GM19395 (cell line): ENCODE data around the gene FFAR1.

Experiments
- ATAC-seq: cut with Tn5 transposase; IDR thresholded peaks from one replicate; pipeline ENCODE4 v1.9.1; 2021; ENCODE audit warnings: mild to moderate bottlenecking, moderate library complexity; ENCODE audit not compliant: unreplicated experiment

Gene FFAR1

GRCh38 chr19:35383536-35383935, 35.8 kb downstream of the FFAR1 start:
- no peak for ATAC-seq

- no peak for ATAC-seq
These were observed 40.8 kb downstream of the FFAR1 start for GRCh38 chr19:35388277-35389054.

- no peak for ATAC-seq
These were observed 41.6 kb downstream of the FFAR1 start for GRCh38 chr19:35389192-35389861.

GRCh38 chr19:35392742-35393715, 45.3 kb downstream of the FFAR1 start:
- no peak for ATAC-seq

GRCh38 chr19:35395382-35396199, 47.9 kb downstream of the FFAR1 start:
- no peak for ATAC-seq

- no peak for ATAC-seq
These were observed 48.7 kb downstream of the FFAR1 start for GRCh38 chr19:35396240-35396885.

GRCh38 chr19:35397064-35397463, 49.4 kb downstream of the FFAR1 start:
- no peak for ATAC-seq
